Loucy (cell line): ENCODE measurements around the gene ANKRD39.

Source experiments
- CTCF ChIP-seq: fragments of 200-600 bp; sonication (generic); conservative IDR thresholded peaks from 2 replicates; pipeline ENCODE4 v1.5.1; 2014; ENCODE audit warnings: mild to moderate bottlenecking, antibody characterized with exemption, low read length
- EZH2phosphoT487 ChIP-seq: fragments of 200-600 bp; IDR thresholded peaks from 2 replicates; pipeline ENCODE4 v1.6.1; 2018; ENCODE audit warnings: antibody characterized with exemption, mild to moderate bottlenecking, moderate library complexity, borderline replicate concordance

DNA sequence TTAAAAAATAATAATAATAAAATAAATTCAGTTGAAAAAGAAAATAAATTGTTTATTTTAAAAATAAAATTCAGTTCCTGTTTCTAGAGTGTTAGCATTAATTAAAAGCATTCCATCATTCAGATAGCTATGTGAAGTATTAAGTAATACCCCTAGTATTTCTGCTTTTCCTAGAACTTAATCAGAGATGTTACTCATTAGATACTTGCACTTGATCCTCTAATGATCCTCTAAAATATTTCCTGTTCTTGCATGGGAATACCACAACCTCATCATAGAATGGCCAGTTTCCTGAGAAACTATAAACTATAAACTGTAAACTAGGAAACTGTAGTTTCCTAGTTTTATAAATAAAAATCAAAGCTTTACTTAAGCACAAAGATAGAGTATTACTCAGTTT, 52.8 kb downstream of the ANKRD39 start:
- TF ChIP-seq CTCF, result no peak
- TF ChIP-seq EZH2phosphoT487, result no peak
